ENCODE results near the gene GRAP2. TPM values are rescaled to one million over a fixed set of nuclear protein-coding genes. Genes with fewer than 3 reads are reported as not detected.

The GRAP2 gene
- total RNA-seq, 1 experiment from 2014 or later, result not detected

- Histone ChIP-seq H3K4me2 (ENCODE audit: low read length) (no peak overlapping the region), H3K4me3 (ENCODE audit: low read length) (no peak overlapping the region), H3K79me2 (ENCODE audit: low read length) (no peaks in the 10 kb centered on the region), H3K9me3 (ENCODE audit: low read length) (no peaks in the 10 kb centered on the region), H3F3A (ENCODE audit: low read length, unreplicated experiment) (no peaks in the 10 kb centered on the region), H4K20me1 (ENCODE audit: low read length) (no peaks in the 10 kb centered on the region), H3K36me3 (ENCODE audit: low read depth, low read length) (no peaks in the 10 kb centered on the region), H3K27ac (ENCODE audit: low read length) (no peak overlapping the region), H3K4me1 (ENCODE audit: insufficient read depth, low read length) (no peaks in the 10 kb centered on the region), H3K9me2 (replicated peaks; ENCODE audit: low read length) (no peaks in the 10 kb centered on the region), H2AFZ (ENCODE audit: low read length) (no peak overlapping the region), H3K9ac (ENCODE audit: low read length) (no peak overlapping the region), H3K27me3 (ENCODE audit: low read length) (peaks cover 49% of the 10 kb centered on the region)
- ATAC-seq (no peak), DNase-seq (no peak)
- ChIA-PET POLR2A (ENCODE audit: unreplicated experiment) (no interaction called here), CTCF (interaction anchor here (0.6 kb wide), 1 partner anchor 10 kb away, joined by 6 read pairs; no protein-coding TSS in a partner anchor)
- BruUV-seq (replicated peaks), result no TSS peak
- no peak for TF ChIP-seq EZH2 (IDR thresholded peaks at IDR 0.05; ENCODE audit: low read length, unreplicated experiment)
- no peak for TF ChIP-seq EZH2phosphoT487 (IDR thresholded peaks at IDR 0.05; ENCODE audit: borderline replicate concordance, low read length)
- no peak for TF ChIP-seq CTCF (conservative IDR thresholded peaks at IDR 0.05; ENCODE audit: low read depth, low read length)
- intact Hi-C loops (cut with micrococcal nuclease), result no loop called here
Measured at GRCh38 chr22:39910876-39911613, 10.2 kb downstream of the GRAP2 start.

GRCh38 chr22:39913321-39913720 is 12.4 kb downstream of the GRAP2 start:
- Histone ChIP-seq H3K27me3 (ENCODE audit: low read length) (peaks cover 53% of the 10 kb centered on the region), H3K79me2 (ENCODE audit: low read length) (no peaks in the 10 kb centered on the region), H4K20me1 (ENCODE audit: low read length) (no peaks in the 10 kb centered on the region), H3F3A (ENCODE audit: low read length, unreplicated experiment) (no peaks in the 10 kb centered on the region), H3K4me3 (ENCODE audit: low read length) (no peak overlapping the region), H3K4me1 (ENCODE audit: insufficient read depth, low read length) (no peaks in the 10 kb centered on the region), H3K4me2 (ENCODE audit: low read length) (no peak overlapping the region), H3K9ac (ENCODE audit: low read length) (no peak overlapping the region), H3K27ac (ENCODE audit: low read length) (no peak overlapping the region), H3K36me3 (ENCODE audit: low read depth, low read length) (no peaks in the 10 kb centered on the region), H2AFZ (ENCODE audit: low read length) (no peak overlapping the region), H3K9me3 (ENCODE audit: low read length) (no peaks in the 10 kb centered on the region), H3K9me2 (replicated peaks; ENCODE audit: low read length) (no peaks in the 10 kb centered on the region)
- no peak for DNase-seq
- ChIA-PET CTCF (no interaction called here), POLR2A (ENCODE audit: unreplicated experiment) (no interaction called here)
- no peak for TF ChIP-seq CTCF (conservative IDR thresholded peaks at IDR 0.05; ENCODE audit: low read depth, low read length)
- TF ChIP-seq EZH2phosphoT487 (IDR thresholded peaks at IDR 0.05; ENCODE audit: borderline replicate concordance, low read length), result no peak
- no peak for TF ChIP-seq EZH2 (IDR thresholded peaks at IDR 0.05; ENCODE audit: low read length, unreplicated experiment)
- BruUV-seq (replicated peaks), result no TSS peak
- intact Hi-C loops (cut with micrococcal nuclease), result no loop called here
- ATAC-seq, result no peak

- Histone ChIP-seq H3K27me3 (ENCODE audit: low read length) (peaks cover 58% of the 10 kb centered on the region), H2AFZ (ENCODE audit: low read length) (no peak overlapping the region), H4K20me1 (ENCODE audit: low read length) (no peaks in the 10 kb centered on the region), H3K9ac (ENCODE audit: low read length) (no peak overlapping the region), H3K9me3 (ENCODE audit: low read length) (no peaks in the 10 kb centered on the region), H3K79me2 (ENCODE audit: low read length) (no peaks in the 10 kb centered on the region), H3K4me3 (ENCODE audit: low read length) (no peak overlapping the region), H3F3A (ENCODE audit: low read length, unreplicated experiment) (no peaks in the 10 kb centered on the region), H3K27ac (ENCODE audit: low read length) (no peak overlapping the region), H3K9me2 (replicated peaks; ENCODE audit: low read length) (no peaks in the 10 kb centered on the region), H3K4me1 (ENCODE audit: insufficient read depth, low read length) (no peaks in the 10 kb centered on the region), H3K36me3 (ENCODE audit: low read depth, low read length) (no peaks in the 10 kb centered on the region), H3K4me2 (ENCODE audit: low read length) (no peak overlapping the region)
- no peak for ATAC-seq
- no peak for TF ChIP-seq EZH2phosphoT487 (IDR thresholded peaks at IDR 0.05; ENCODE audit: borderline replicate concordance, low read length)
- no peak for TF ChIP-seq CTCF (conservative IDR thresholded peaks at IDR 0.05; ENCODE audit: low read depth, low read length)
- TF ChIP-seq EZH2 (IDR thresholded peaks at IDR 0.05; ENCODE audit: low read length, unreplicated experiment), result no peak
- CTCF ChIA-PET, result interaction anchor here (0.6 kb wide), 1 partner anchor 18 kb away, joined by 7 read pairs; no protein-coding TSS in a partner anchor
- no TSS peak for BruUV-seq (replicated peaks)
- POLR2A ChIA-PET (ENCODE audit: unreplicated experiment), result no interaction called here
- intact Hi-C loops (cut with micrococcal nuclease), result no loop called here
- DNase-seq, result no peak
Measured at GRCh38 chr22:39913886-39914285, 13.0 kb downstream of the GRAP2 start.

All from PC-3 (cell line).